PC-3 (cell line): Measurements from ENCODE around the gene KLF5. TPM values are rescaled to one million over a fixed set of nuclear protein-coding genes. Genes with fewer than 3 reads are reported as not detected.

Experiments used
- ATAC-seq: fragments of 200-7000 bp; cut with Tn5 transposase; 2 replicates; pipeline ENCODE4 v1.9.1; 2020; ENCODE audit warnings: mild to moderate bottlenecking, moderate library complexity
- BruUV-seq: library from RNA; stranded (reverse); fragments of 400-500 nt; replicated peaks from 2 replicates; lab custom pipeline; 2021; lab: Mats Ljungman, UMichigan
- CTCF ChIA-PET: fragments of 300-600 bp; sonication (Branson Sonifier 250); formaldehyde crosslinking; loops from one replicate; lab custom pipeline; 2022; ENCODE audit warnings: antibody characterized with exemption; lab: Charles Lee
- POLR2A ChIA-PET: fragments of 300-600 bp; sonication (Branson Sonifier 250); formaldehyde crosslinking; loops from one replicate; lab custom pipeline; 2022; ENCODE audit warnings: antibody characterized with exemption; ENCODE audit not compliant: unreplicated experiment; lab: Charles Lee
- DNase-seq: peaks from one replicate; pipeline ENCODE4 v3.0.0-alpha.2; 2015
- H2AFZ ChIP-seq: fragments of 300-600 bp; sonication (generic); 2 replicates; pipeline ENCODE4 v1.6.0; 2016; ENCODE audit warnings: antibody characterized with exemption, low read length
- H3F3A ChIP-seq: fragments of 300-600 bp; sonication (generic); one replicate; pipeline ENCODE4 v1.6.0; 2017; ENCODE audit warnings: antibody characterized with exemption, low read length, control low read depth, mild to moderate bottlenecking; ENCODE audit not compliant: unreplicated experiment
- H3K27ac ChIP-seq: fragments of 300-600 bp; sonication (generic); 2 replicates; pipeline ENCODE4 v1.5.1; 2016; ENCODE audit warnings: mild to moderate bottlenecking, low read length
- H3K27me3 ChIP-seq: fragments of 300-600 bp; sonication (generic); 2 replicates; pipeline ENCODE4 v1.6.1; 2016; ENCODE audit warnings: low read length, mixed read lengths
- H3K36me3 ChIP-seq: fragments of 300-600 bp; sonication (generic); 2 replicates; pipeline ENCODE4 v1.6.1; 2016; ENCODE audit warnings: low read depth, mixed run types, low read length, mixed read lengths
- H3K4me1 ChIP-seq: fragments of 300-600 bp; sonication (generic); 2 replicates; pipeline ENCODE4 v1.5.1; 2016; ENCODE audit warnings: low read length; ENCODE audit not compliant: insufficient read depth
- H3K4me2 ChIP-seq: fragments of 300-600 bp; sonication (generic); 2 replicates; pipeline ENCODE4 v1.6.0; 2016; ENCODE audit warnings: low read length
- H3K4me3 ChIP-seq: fragments of 300-600 bp; sonication (generic); 2 replicates; pipeline ENCODE4 v1.5.1; 2016; ENCODE audit warnings: mild to moderate bottlenecking, low read length, mixed read lengths
- H3K79me2 ChIP-seq: fragments of 300-600 bp; sonication (generic); 2 replicates; pipeline ENCODE4 v1.6.1; 2017; ENCODE audit warnings: low read length, mixed read lengths
- H3K9ac ChIP-seq: fragments of 300-600 bp; sonication (generic); 2 replicates; pipeline ENCODE4 v1.6.0; 2016; ENCODE audit warnings: mild to moderate bottlenecking, low read length
- H3K9me2 ChIP-seq: fragments of 300-600 bp; sonication (generic); replicated peaks from 2 replicates; pipeline ENCODE4 v1.6.1; 2016; ENCODE audit warnings: mixed run types, low read length, mixed read lengths
- H3K9me3 ChIP-seq: fragments of 300-600 bp; sonication (generic); 2 replicates; pipeline ENCODE4 v1.6.1; 2016; ENCODE audit warnings: low read length, mixed read lengths
- H4K20me1 ChIP-seq: fragments of 300-600 bp; sonication (generic); 2 replicates; pipeline ENCODE4 v1.6.1; 2016; ENCODE audit warnings: low read length, mixed read lengths
- CTCF ChIP-seq: fragments of 300-600 bp; sonication (generic); conservative IDR thresholded peaks from 2 replicates; pipeline ENCODE4 v1.5.1; 2017; ENCODE audit warnings: antibody characterized with exemption, low read depth, mild to moderate bottlenecking, low read length
- EZH2 ChIP-seq: fragments of 300-600 bp; sonication (generic); IDR thresholded peaks from one replicate; pipeline ENCODE4 v1.6.1; 2017; ENCODE audit warnings: antibody characterized with exemption, mild to moderate bottlenecking, low read length; ENCODE audit not compliant: unreplicated experiment
- EZH2phosphoT487 ChIP-seq: fragments of 300-600 bp; sonication (generic); IDR thresholded peaks from 2 replicates; pipeline ENCODE4 v1.6.1; 2018; ENCODE audit warnings: mild to moderate bottlenecking, antibody characterized with exemption, low read length, borderline replicate concordance
- intact Hi-C: fragments of 100-400 bp; cut with micrococcal nuclease; formaldehyde crosslinking; loops from 2 replicates; pipeline ENCODE4 v1.9.0; 2023
- total RNA-seq: library from RNA; depleted of rRNA; stranded (reverse); fragments of >200 nt; gene quantifications from 2 replicates; pipeline ENCODE4 v1.2.3, GENCODE V29; 2014

Gene KLF5
- total RNA-seq, 1 experiment from 2014 or later, result 53.7 TPM

GRCh38 chr13:73034901-73035300, 23.9 kb upstream of the KLF5 start:
- H3F3A ChIP-seq, result no peaks in the 10 kb centered on the region
- H3K4me3 ChIP-seq, result no peak overlapping the region
- intact Hi-C loops, result no loop called here
- no TSS peak for BruUV-seq
- TF ChIP-seq EZH2 (no peak), EZH2phosphoT487 (no peak), CTCF (no peak)
- 0 out of 2 replicates have a peak, but pooled peaks cover 6% of the 10 kb centered on the region for H3K4me1 ChIP-seq
- no peaks in the 10 kb centered on the region for H3K9me2 ChIP-seq
- no peaks in the 10 kb centered on the region for H3K9me3 ChIP-seq
- no peak for ATAC-seq
- H3K27me3 ChIP-seq, result no peaks in the 10 kb centered on the region
- CTCF ChIA-PET, result no interaction called here
- no peak for DNase-seq
- no peaks in the 10 kb centered on the region for H4K20me1 ChIP-seq
- no peak overlapping the region for H3K4me2 ChIP-seq
- no peak overlapping the region for H3K27ac ChIP-seq
- H3K36me3 ChIP-seq, result no peaks in the 10 kb centered on the region
- H3K9ac ChIP-seq, result no peak overlapping the region
- POLR2A ChIA-PET, result no interaction called here
- no peak overlapping the region for H2AFZ ChIP-seq
- no peaks in the 10 kb centered on the region for H3K79me2 ChIP-seq

- ChIA-PET CTCF (no interaction called here), POLR2A (no interaction called here)
- BruUV-seq, result no TSS peak
- no peak overlapping the region for H3K9ac ChIP-seq
- no peaks in the 10 kb centered on the region for H4K20me1 ChIP-seq
- intact Hi-C loops, result no loop called here
- no peak overlapping the region for H3K4me3 ChIP-seq
- H3K9me3 ChIP-seq, result no peaks in the 10 kb centered on the region
- ATAC-seq (no peak), DNase-seq (no peak)
- H3F3A ChIP-seq, result no peaks in the 10 kb centered on the region
- H3K27me3 ChIP-seq, result no peaks in the 10 kb centered on the region
- H3K4me1 ChIP-seq, result peaks cover 12% of the 10 kb centered on the region; the same call in 1 of the 2 replicates
- H3K27ac ChIP-seq, result no peak overlapping the region
- no peaks in the 10 kb centered on the region for H3K36me3 ChIP-seq
- H3K4me2 ChIP-seq, result no peak overlapping the region
- no peaks in the 10 kb centered on the region for H3K9me2 ChIP-seq
- no peaks in the 10 kb centered on the region for H3K79me2 ChIP-seq
- no peak overlapping the region for H2AFZ ChIP-seq
- no peak for TF ChIP-seq CTCF
- TF ChIP-seq EZH2phosphoT487, result no peak
- no peak for TF ChIP-seq EZH2
Measured at GRCh38 chr13:73035660-73036059, 23.1 kb upstream of the KLF5 start.

GRCh38 chr13:73036566-73036965, 22.2 kb upstream of the KLF5 start:
- TF ChIP-seq EZH2phosphoT487, result no peak
- TF ChIP-seq EZH2, result no peak
- TF ChIP-seq CTCF, result no peak
- Histone ChIP-seq H3K36me3 (no peaks in the 10 kb centered on the region), H3K4me3 (no peak overlapping the region), H3F3A (no peaks in the 10 kb centered on the region), H3K4me1 (peaks cover 8% of the 10 kb centered on the region; the same call in 1 of the 2 replicates), H3K4me2 (no peak overlapping the region), H3K79me2 (no peaks in the 10 kb centered on the region), H3K9ac (no peak overlapping the region), H3K27ac (no peak overlapping the region), H3K27me3 (no peaks in the 10 kb centered on the region), H4K20me1 (no peaks in the 10 kb centered on the region), H3K9me2 (no peaks in the 10 kb centered on the region), H2AFZ (no peak overlapping the region), H3K9me3 (no peaks in the 10 kb centered on the region)
- no TSS peak for BruUV-seq
- no peak for DNase-seq
- intact Hi-C loops, result no loop called here
- ChIA-PET POLR2A (no interaction called here), CTCF (no interaction called here)
- no peak for ATAC-seq
